ENCODE measurements around the gene DDX3Y.

GRCh38 chrY:12941725-12942687 is 37.3 kb downstream of the DDX3Y start:
- TF ChIP-seq, protein P1, sequence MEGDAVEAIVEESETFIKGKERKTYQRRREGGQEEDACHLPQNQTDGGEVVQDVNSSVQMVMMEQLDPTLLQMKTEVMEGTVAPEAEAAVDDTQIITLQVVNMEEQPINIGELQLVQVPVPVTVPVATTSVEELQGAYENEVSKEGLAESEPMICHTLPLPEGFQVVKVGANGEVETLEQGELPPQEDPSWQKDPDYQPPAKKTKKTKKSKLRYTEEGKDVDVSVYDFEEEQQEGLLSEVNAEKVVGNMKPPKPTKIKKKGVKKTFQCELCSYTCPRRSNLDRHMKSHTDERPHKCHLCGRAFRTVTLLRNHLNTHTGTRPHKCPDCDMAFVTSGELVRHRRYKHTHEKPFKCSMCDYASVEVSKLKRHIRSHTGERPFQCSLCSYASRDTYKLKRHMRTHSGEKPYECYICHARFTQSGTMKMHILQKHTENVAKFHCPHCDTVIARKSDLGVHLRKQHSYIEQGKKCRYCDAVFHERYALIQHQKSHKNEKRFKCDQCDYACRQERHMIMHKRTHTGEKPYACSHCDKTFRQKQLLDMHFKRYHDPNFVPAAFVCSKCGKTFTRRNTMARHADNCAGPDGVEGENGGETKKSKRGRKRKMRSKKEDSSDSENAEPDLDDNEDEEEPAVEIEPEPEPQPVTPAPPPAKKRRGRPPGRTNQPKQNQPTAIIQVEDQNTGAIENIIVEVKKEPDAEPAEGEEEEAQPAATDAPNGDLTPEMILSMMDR (IDR thresholded peaks at IDR 0.05 in 2 of 3, conservative IDR thresholded peaks at IDR 0.05 in 1 of 3; ENCODE audit: control insufficient read depth in 2 of 3, extremely low read depth in 1 of 3, insufficient read depth in 1 of 3, low read depth in 3 of 3, low read length in 3 of 3), result no peak
- TF ChIP-seq YY1 (IDR thresholded peaks at IDR 0.05; ENCODE audit: low read depth, low read length) (no peak), SUPT20H (IDR thresholded peaks at IDR 0.05; ENCODE audit: borderline replicate concordance, control insufficient read depth, low read depth, low read length) (no peak), NR2C2 (IDR thresholded peaks at IDR 0.05; ENCODE audit: borderline replicate concordance, control insufficient read depth, insufficient read length, low read depth) (no peak), GATAD2B (conservative IDR thresholded peaks at IDR 0.05; ENCODE audit: low read depth) (no peak), PBX3 (IDR thresholded peaks at IDR 0.05; ENCODE audit: insufficient replicate concordance, low read depth, low read length) (no peak), MTA2 (IDR thresholded peaks at IDR 0.05; ENCODE audit: low read depth) (no peak), BACH1 (IDR thresholded peaks at IDR 0.05; ENCODE audit: borderline replicate concordance) (no peak), EZH2 (IDR thresholded peaks at IDR 0.05; ENCODE audit: borderline replicate concordance, control insufficient read depth, low read depth, low read length) (no peak), POLR2A (IDR thresholded peaks at IDR 0.05; ENCODE audit: low read depth, low read length) (no peak), TCF7 (IDR thresholded peaks at IDR 0.05; ENCODE audit: borderline replicate concordance) (no peak)
- TF ChIP-seq, protein P2, sequence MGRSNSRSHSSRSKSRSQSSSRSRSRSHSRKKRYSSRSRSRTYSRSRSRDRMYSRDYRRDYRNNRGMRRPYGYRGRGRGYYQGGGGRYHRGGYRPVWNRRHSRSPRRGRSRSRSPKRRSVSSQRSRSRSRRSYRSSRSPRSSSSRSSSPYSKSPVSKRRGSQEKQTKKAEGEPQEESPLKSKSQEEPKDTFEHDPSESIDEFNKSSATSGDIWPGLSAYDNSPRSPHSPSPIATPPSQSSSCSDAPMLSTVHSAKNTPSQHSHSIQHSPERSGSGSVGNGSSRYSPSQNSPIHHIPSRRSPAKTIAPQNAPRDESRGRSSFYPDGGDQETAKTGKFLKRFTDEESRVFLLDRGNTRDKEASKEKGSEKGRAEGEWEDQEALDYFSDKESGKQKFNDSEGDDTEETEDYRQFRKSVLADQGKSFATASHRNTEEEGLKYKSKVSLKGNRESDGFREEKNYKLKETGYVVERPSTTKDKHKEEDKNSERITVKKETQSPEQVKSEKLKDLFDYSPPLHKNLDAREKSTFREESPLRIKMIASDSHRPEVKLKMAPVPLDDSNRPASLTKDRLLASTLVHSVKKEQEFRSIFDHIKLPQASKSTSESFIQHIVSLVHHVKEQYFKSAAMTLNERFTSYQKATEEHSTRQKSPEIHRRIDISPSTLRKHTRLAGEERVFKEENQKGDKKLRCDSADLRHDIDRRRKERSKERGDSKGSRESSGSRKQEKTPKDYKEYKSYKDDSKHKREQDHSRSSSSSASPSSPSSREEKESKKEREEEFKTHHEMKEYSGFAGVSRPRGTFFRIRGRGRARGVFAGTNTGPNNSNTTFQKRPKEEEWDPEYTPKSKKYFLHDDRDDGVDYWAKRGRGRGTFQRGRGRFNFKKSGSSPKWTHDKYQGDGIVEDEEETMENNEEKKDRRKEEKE (IDR thresholded peaks at IDR 0.05), result no peak

Data from GM12878 (cell line).